Amygdala (tissue), 56 donors: Measurements from ENCODE around the gene COA3.

Source experiments
- DNase-seq, 56 donors: peaks; one replicate each; lab custom pipeline; 2025; lab: John Stamatoyannopoulos, UW

COA3 gene

GRCh38 chr17:42819939-42820535, 21.5 kb upstream of the COA3 start:
- peak in 3 of 56 donors; percentile 2 to 47 (median 7) for DNase-seq

GRCh38 chr17:42818379-42818778, 19.9 kb upstream of the COA3 start:
- no peak for DNase-seq

- DNase-seq: no peak
Measured at GRCh38 chr17:42817866-42818265, 19.4 kb upstream of the COA3 start.

- no peak for DNase-seq
Measured at GRCh38 chr17:42814633-42815399, 16.3 kb upstream of the COA3 start.

GRCh38 chr17:42809250-42809649, 10.7 kb upstream of the COA3 start:
- peak in 28 of 56 donors; percentile 1 to 78 (median 28) for DNase-seq

GRCh38 chr17:42806249-42806648, 7.7 kb upstream of the COA3 start:
- DNase-seq: no peak

- DNase-seq: no peak
Measured at GRCh38 chr17:42804918-42805367, 6.4 kb upstream of the COA3 start.

- DNase-seq: no peak
Measured at GRCh38 chr17:42803074-42803883, 4.8 kb upstream of the COA3 start.

- no peak for DNase-seq
Measured at GRCh38 chr17:42798011-42798382, 507 bp downstream of the COA3 start.

GRCh38 chr17:42797067-42798007, 1.2 kb downstream of the COA3 start:
- DNase-seq: no peak

- no peak for DNase-seq
Measured at GRCh38 chr17:42796066-42796758, 2.3 kb downstream of the COA3 start.

- no peak for DNase-seq
Measured at GRCh38 chr17:42795465-42795864, 3.0 kb downstream of the COA3 start.

GRCh38 chr17:42795061-42795460, 3.4 kb downstream of the COA3 start:
- no peak for DNase-seq

GRCh38 chr17:42792545-42792944, 6.0 kb downstream of the COA3 start:
- no peak for DNase-seq

GRCh38 chr17:42791948-42792347, 6.6 kb downstream of the COA3 start:
- DNase-seq: no peak

GRCh38 chr17:42787266-42787665, 11.2 kb downstream of the COA3 start:
- no peak for DNase-seq

- DNase-seq: no peak
Measured at GRCh38 chr17:42784811-42785592, 13.5 kb downstream of the COA3 start.

- no peak for DNase-seq
Measured at GRCh38 chr17:42784409-42784808, 14.1 kb downstream of the COA3 start.

- no peak for DNase-seq
Measured at GRCh38 chr17:42783791-42784138, 14.7 kb downstream of the COA3 start.
